BJ (cell line): ENCODE measurements around the gene MGARP. TPM values are rescaled to one million over a fixed set of nuclear protein-coding genes. Genes with fewer than 3 reads are reported as not detected.
"Not testable (repeated sequence)": the region's sequence is repeated elsewhere in the genome, so short reads cannot be mapped to it uniquely, and the experiment has no call there.

Source experiments
- CTCF ChIA-PET: fragments of 350-600 bp; formaldehyde crosslinking; extraction: SDS; loops from one replicate; lab custom pipeline; 2021; ENCODE audit warnings: antibody characterized with exemption, inconsistent platforms; lab: Yijun Ruan, JAX
- POLR2A ChIA-PET: fragments of 300-600 bp; sonication (Branson Sonifier 250); formaldehyde crosslinking; extraction: SDS; loops from one replicate; lab custom pipeline; 2021; ENCODE audit warnings: antibody characterized with exemption; lab: Charles Lee
- DNase-seq: peaks from one replicate; pipeline ENCODE4 v3.0.0-alpha.2; 2011; ENCODE audit warnings: low read depth
- H3K27me3 ChIP-seq: 2 replicates; pipeline ENCODE4 v1.6.0; 2011; ENCODE audit warnings: low read length; ENCODE audit not compliant: control insufficient read depth, insufficient read depth
- H3K36me3 ChIP-seq: 2 replicates; pipeline ENCODE4 v1.5.1; 2011; ENCODE audit warnings: low read length; ENCODE audit not compliant: control insufficient read depth, insufficient read depth
- H3K4me3 ChIP-seq: 2 replicates; pipeline ENCODE4 v1.5.1; 2011; ENCODE audit warnings: low read depth, mild to moderate bottlenecking, control low read depth, low read length
- polyA plus RNA-seq: library from polyadenylated mRNA; depleted of rRNA; stranded (reverse); fragments of >200 nt; gene quantifications from 2 replicates; pipeline ENCODE4 v1.2.3, GENCODE V29; 2011
- TF ChIP-seq, protein P1 (sequence below): IDR thresholded peaks from 2 replicates; pipeline ENCODE4 v1.5.1; 2011; ENCODE audit warnings: low read depth, mild to moderate bottlenecking, control low read depth, inconsistent platforms, low read length, moderate library complexity; ENCODE audit not compliant: insufficient read depth

The MGARP gene
- polyA plus RNA-seq, 1 experiment, result 24.2 TPM

DNA sequence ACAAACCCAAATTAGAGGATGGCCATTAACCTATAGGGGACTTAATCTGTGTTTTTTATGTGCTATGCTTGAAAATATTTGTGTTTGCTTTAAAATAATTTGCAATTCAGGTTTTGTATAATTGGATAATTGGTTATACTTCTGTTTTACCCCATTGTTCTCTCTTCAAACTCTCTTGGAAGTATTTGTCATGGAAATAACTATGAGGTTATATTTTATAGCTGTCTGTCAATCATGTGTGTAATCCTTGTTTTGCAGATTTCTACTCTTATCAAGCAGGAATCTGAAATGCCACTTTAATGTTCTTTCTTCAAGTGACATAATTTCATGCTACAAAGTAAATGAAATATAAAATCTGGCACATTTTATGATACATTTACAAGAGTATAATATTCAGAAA lies 37.6 kb upstream of the MGARP start:
- POLR2A ChIA-PET, result no interaction called here
- DNase-seq, result no peak
- no peaks in the 10 kb centered on the region for H3K27me3 ChIP-seq
- no peak overlapping the region for H3K4me3 ChIP-seq
- no peaks in the 10 kb centered on the region for H3K36me3 ChIP-seq
- CTCF ChIA-PET, result no interaction called here
- TF ChIP-seq, protein P1, sequence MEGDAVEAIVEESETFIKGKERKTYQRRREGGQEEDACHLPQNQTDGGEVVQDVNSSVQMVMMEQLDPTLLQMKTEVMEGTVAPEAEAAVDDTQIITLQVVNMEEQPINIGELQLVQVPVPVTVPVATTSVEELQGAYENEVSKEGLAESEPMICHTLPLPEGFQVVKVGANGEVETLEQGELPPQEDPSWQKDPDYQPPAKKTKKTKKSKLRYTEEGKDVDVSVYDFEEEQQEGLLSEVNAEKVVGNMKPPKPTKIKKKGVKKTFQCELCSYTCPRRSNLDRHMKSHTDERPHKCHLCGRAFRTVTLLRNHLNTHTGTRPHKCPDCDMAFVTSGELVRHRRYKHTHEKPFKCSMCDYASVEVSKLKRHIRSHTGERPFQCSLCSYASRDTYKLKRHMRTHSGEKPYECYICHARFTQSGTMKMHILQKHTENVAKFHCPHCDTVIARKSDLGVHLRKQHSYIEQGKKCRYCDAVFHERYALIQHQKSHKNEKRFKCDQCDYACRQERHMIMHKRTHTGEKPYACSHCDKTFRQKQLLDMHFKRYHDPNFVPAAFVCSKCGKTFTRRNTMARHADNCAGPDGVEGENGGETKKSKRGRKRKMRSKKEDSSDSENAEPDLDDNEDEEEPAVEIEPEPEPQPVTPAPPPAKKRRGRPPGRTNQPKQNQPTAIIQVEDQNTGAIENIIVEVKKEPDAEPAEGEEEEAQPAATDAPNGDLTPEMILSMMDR, result no peak

DNA sequence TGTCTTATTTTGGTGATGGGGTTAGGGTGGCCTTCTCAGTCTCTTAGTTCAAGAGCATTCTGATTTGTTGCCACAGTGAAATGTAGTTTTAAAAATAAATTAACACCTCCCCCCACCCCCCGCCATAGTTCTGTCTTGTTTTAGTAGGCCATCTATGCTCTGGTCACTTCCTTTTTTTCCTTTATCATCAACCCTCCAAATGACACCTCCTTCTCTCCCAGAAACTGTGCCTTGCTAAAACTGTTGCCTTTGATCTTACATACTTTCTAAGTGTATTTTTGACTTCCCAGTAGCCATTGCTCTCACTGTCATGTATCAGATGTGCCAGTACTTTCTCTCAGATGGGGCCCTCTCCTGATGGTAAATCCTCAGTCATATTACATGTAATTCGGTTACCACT lies 36.7 kb upstream of the MGARP start:
- no peak for DNase-seq
- Histone ChIP-seq H3K36me3 (no peaks in the 10 kb centered on the region), H3K27me3 (no peaks in the 10 kb centered on the region), H3K4me3 (no peak overlapping the region)
- CTCF ChIA-PET, result no interaction called here
- POLR2A ChIA-PET, result no interaction called here
- TF ChIP-seq, protein P1, result no peak

DNA sequence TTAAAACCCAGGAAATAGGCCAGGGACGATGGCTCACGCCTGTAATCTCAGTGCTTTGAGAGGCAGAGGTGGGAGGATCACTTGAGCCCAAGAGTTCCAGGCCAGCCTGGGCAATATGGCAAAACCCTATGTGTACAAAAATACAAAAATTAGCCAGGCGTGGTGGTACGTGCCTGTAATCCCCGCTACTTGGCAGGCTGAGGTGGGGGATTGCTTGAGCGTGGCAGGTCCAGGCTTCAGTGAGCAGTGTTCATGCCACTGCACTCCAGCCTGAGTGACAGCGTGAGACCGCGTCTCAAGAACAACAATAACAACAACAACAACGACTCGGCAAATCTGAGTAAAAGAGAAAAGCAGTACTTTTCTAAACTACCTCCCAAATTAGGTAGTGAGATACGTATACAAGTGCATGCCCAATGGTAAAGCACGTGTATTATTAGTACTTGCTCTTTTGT lies 35.2 kb upstream of the MGARP start:
- TF ChIP-seq, protein P1, result no peak
- Histone ChIP-seq H3K4me3 (no peak overlapping the region), H3K27me3 (no peaks in the 10 kb centered on the region), H3K36me3 (no peaks in the 10 kb centered on the region)
- ChIA-PET POLR2A (no interaction called here), CTCF (no interaction called here)
- DNase-seq, result no peak

DNA sequence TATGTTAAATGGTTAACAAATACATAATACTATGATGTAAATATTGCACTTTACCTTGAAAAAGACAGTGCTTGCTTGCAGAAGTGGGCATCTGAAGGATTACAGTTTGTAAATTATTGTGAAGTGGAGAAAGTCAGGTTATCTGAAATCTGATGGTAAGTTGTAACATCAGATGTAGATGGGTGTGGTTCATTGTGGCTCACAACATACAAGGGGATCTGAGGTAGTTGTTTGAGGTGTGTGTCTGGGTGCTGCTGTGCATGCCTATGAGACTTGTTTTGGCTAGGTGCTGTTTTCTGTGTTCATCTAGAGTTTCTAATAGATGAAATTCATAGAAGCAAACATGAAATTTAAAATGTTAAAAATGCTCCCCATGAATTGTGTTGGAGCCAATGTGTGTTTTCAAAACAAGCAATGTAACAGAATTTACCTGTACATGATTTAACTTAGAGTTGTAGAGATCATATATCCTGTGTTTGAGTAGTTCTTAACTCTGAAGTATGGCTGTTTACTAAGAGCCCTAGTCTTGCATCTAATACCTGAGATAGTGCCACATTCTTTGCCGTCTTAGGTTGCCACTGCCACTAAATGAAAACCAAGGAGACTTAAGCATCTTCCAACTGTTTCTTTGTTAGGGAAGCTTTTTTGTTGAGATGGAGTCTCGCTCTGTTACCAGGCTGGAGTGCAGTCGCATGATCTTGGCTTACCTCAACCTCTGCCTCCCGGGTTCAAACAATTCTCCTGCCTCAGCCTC lies 34.2 kb upstream of the MGARP start:
- POLR2A ChIA-PET, result no interaction called here
- CTCF ChIA-PET, result no interaction called here
- H3K36me3 ChIP-seq, result no peaks in the 10 kb centered on the region
- no peaks in the 10 kb centered on the region for H3K27me3 ChIP-seq
- no peak for DNase-seq
- TF ChIP-seq, protein P1, result no peak
- no peak overlapping the region for H3K4me3 ChIP-seq

DNA sequence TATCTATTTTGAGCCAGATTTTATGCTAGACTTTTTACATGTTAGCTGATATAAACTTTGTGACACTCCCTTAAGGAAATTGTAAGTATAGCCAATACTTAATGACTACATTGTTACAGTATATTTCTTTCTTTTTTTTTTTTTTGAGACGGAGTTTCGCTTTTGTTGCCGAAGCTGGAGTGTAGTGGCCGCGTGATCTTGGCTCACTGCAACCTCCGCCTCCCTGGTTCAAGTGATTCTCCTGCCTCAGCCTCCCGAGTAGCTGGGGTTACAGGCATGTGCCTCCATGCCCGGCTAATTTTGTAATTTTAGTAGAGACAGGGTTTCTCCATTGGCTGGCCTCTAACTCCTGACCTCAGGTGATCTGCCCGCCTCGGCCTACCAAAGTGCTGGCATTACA lies 33.4 kb upstream of the MGARP start:
- H3K4me3 ChIP-seq, H3K36me3 ChIP-seq, DNase-seq, H3K27me3 ChIP-seq, POLR2A ChIA-PET: not testable (repeated sequence)
- CTCF ChIA-PET, result interaction anchor here (0.6 kb wide), 1 partner anchor 70 kb away, joined by 4 read pairs; no protein-coding TSS in a partner anchor
